CD4-positive, alpha-beta T cell (primary cell): ENCODE measurements around the gene KRTAP5-7. TPM values are rescaled to one million over a fixed set of nuclear protein-coding genes. Genes with fewer than 3 reads are reported as not detected.

ENCODE experiments used
- ATAC-seq: fragments of 200-7000 bp; cut with Tn5 transposase; one replicate; pipeline ENCODE4 v1.10.0; 2022; ENCODE audit warnings: mild to moderate bottlenecking; ENCODE audit not compliant: poor library complexity
- CTCF ChIA-PET: fragments of 350-600 bp; sonication (Branson Sonifier 250); formaldehyde crosslinking; loops from one replicate; lab custom pipeline; 2021; ENCODE audit warnings: antibody characterized with exemption, inconsistent platforms; lab: Charles Lee
- POLR2A ChIA-PET: fragments of 350-600 bp; sonication (Branson Sonifier 250); formaldehyde crosslinking; loops from one replicate; lab custom pipeline; 2021; ENCODE audit warnings: antibody characterized with exemption, inconsistent platforms; lab: Charles Lee
- DNase-seq, 14 experiments: peaks; one replicate each; pipeline ENCODE4 v3.0.0-alpha.2; 2013 to 2020; ENCODE audit warnings: mixed read lengths in 2 of 14
- H3K27ac ChIP-seq, 2 donors: one replicate each; pipeline versions ENCODE4 v1.5.1 to v1.7.0; 2013; ENCODE audit warnings: low read length in 2 of 2, low read depth in 1 of 2, mild to moderate bottlenecking in 1 of 2
- H3K27me3 ChIP-seq, 2 experiments: 1 replicate in 1 of 2; 2 replicates in 1 of 2; pipeline versions ENCODE4 v1.6.1 to v1.7.0; 2013; ENCODE audit warnings: low read length in 2 of 2, control low read depth in 1 of 2, mild to moderate bottlenecking in 1 of 2, moderate library complexity in 1 of 2; ENCODE audit not compliant: insufficient read depth in 2 of 2, control insufficient read depth in 1 of 2
- H3K36me3 ChIP-seq: one replicate; pipeline ENCODE4 v1.6.1; 2013; ENCODE audit warnings: low read length, control low read depth; ENCODE audit not compliant: insufficient read depth
- H3K4me1 ChIP-seq: one replicate; pipeline ENCODE4 v1.6.1; 2013; ENCODE audit warnings: low read length, control low read depth; ENCODE audit not compliant: insufficient read depth
- H3K4me3 ChIP-seq: one replicate; pipeline ENCODE4 v1.5.1; 2013; ENCODE audit warnings: mild to moderate bottlenecking, low read length, moderate library complexity
- H3K9me3 ChIP-seq, 2 experiments: 1 replicate in 1 of 2; 2 replicates in 1 of 2; pipeline versions ENCODE4 v1.6.1 to v1.7.0; 2013; ENCODE audit warnings: low read length in 2 of 2, mild to moderate bottlenecking in 2 of 2, control low read depth in 1 of 2, moderate library complexity in 1 of 2; ENCODE audit not compliant: control insufficient read depth in 1 of 2, insufficient read depth in 1 of 2
- H3K27ac Mint-ChIP-seq: one replicate; pipeline ENCODE4 v1.8.0; 2020; ENCODE audit warnings: mixed read lengths
- H3K27me3 Mint-ChIP-seq: one replicate; pipeline ENCODE4 v1.8.0; 2021; ENCODE audit warnings: mixed read lengths
- H3K36me3 Mint-ChIP-seq: one replicate; pipeline ENCODE4 v1.8.0; 2021; ENCODE audit warnings: low read depth, mixed read lengths
- H3K4me1 Mint-ChIP-seq: one replicate; pipeline ENCODE4 v1.8.0; 2021; ENCODE audit warnings: low read depth, mixed read lengths
- H3K4me3 Mint-ChIP-seq: one replicate; pipeline ENCODE4 v1.8.0; 2020; ENCODE audit warnings: mild to moderate bottlenecking, mixed read lengths
- H3K9me3 Mint-ChIP-seq: one replicate; pipeline ENCODE4 v1.8.0; 2020; ENCODE audit warnings: mixed read lengths
- intact Hi-C, 2 experiments: fragments of 100-400 bp; cut with DNase I in 1 of 2; cut with micrococcal nuclease in 1 of 2; formaldehyde crosslinking; loops; one replicate each; pipeline versions ENCODE4 v1.15.1 to v1.9.0; 2023 to 2025; cut with DNase I, micrococcal nuclease
- total RNA-seq, 174 experiments: library from RNA in 2 of 174; stranded (reverse) in 2 of 174; gene quantifications; one replicate each; pipeline ENCODE4 v1.2.3 and lab custom pipeline; 2021 to 2026
- TF ChIP-seq, protein P1 (sequence below): fragments of 200-600 bp; IDR thresholded peaks from one replicate; pipeline ENCODE4 v1.8.0; 2022; ENCODE audit warnings: antibody characterized with exemption, mild to moderate bottlenecking

The KRTAP5-7 gene
- total RNA-seq, 2 experiments from 2014 or later, result not detected

DNA sequence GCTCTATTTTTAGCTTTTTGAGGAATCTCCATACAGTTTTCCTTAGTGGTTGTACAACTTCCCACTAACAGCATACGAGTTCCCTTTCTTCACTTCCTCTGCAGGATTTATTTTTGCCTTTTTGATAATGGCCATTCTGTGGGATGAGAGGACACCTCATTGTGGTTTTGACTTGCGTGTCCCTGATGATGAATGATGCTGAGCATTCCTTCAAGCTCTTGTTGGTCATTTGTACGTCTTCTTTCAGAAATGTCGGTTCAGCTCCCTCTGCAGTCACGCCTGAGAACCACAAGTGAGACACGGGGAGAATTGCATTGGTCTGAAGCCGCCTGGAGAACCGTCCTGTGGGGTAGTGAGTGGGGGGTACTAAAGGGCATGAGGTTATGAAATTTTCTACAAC is 36.3 kb downstream of the KRTAP5-7 start:
- intact Hi-C loops, result no loop called here
- ChIA-PET CTCF (no interaction called here), POLR2A (no interaction called here)
- H3K4me3 ChIP-seq, result no peak overlapping the region
- ATAC-seq (no peak), DNase-seq (peak in 3 of 14 experiments; percentile 4 to 43 (median 34))
- Mint-ChIP-seq H3K9me3 (no peaks in the 10 kb centered on the region), H3K36me3 (no peaks in the 10 kb centered on the region), H3K4me1 (no peaks in the 10 kb centered on the region), H3K27me3 (peaks cover 66% of the 10 kb centered on the region), H3K27ac (no peak overlapping the region), H3K4me3 (no peak overlapping the region)
- H3K9me3 ChIP-seq, result no peaks in the 10 kb centered on the region
- TF ChIP-seq, protein P1, sequence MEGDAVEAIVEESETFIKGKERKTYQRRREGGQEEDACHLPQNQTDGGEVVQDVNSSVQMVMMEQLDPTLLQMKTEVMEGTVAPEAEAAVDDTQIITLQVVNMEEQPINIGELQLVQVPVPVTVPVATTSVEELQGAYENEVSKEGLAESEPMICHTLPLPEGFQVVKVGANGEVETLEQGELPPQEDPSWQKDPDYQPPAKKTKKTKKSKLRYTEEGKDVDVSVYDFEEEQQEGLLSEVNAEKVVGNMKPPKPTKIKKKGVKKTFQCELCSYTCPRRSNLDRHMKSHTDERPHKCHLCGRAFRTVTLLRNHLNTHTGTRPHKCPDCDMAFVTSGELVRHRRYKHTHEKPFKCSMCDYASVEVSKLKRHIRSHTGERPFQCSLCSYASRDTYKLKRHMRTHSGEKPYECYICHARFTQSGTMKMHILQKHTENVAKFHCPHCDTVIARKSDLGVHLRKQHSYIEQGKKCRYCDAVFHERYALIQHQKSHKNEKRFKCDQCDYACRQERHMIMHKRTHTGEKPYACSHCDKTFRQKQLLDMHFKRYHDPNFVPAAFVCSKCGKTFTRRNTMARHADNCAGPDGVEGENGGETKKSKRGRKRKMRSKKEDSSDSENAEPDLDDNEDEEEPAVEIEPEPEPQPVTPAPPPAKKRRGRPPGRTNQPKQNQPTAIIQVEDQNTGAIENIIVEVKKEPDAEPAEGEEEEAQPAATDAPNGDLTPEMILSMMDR, result no peak
- no peak overlapping the region for H3K27ac ChIP-seq
- H3K27me3 ChIP-seq, result peaks cover 2 to 19% of the 10 kb centered on the region in 2 experiments
- H3K4me1 ChIP-seq, result no peaks in the 10 kb centered on the region
- H3K36me3 ChIP-seq, result no peaks in the 10 kb centered on the region

GRCh38 chr11:71564430-71564829 is 37.4 kb downstream of the KRTAP5-7 start:
- H3K36me3 Mint-ChIP-seq, result no peaks in the 10 kb centered on the region
- intact Hi-C loops, result no loop called here
- no peak overlapping the region for H3K4me3 Mint-ChIP-seq
- CTCF ChIA-PET, result no interaction called here
- no peaks in the 10 kb centered on the region for H3K4me1 Mint-ChIP-seq
- DNase-seq (no peak), ATAC-seq (no peak)
- Histone ChIP-seq H3K4me1 (no peaks in the 10 kb centered on the region), H3K27me3 (peaks cover 2 to 19% of the 10 kb centered on the region in 2 experiments), H3K36me3 (no peaks in the 10 kb centered on the region), H3K9me3 (no peaks in the 10 kb centered on the region), H3K27ac (no peak overlapping the region), H3K4me3 (no peak overlapping the region)
- peaks cover 56% of the 10 kb centered on the region for H3K27me3 Mint-ChIP-seq
- TF ChIP-seq, protein P1, result no peak
- H3K27ac Mint-ChIP-seq, result no peak overlapping the region
- no peaks in the 10 kb centered on the region for H3K9me3 Mint-ChIP-seq
- POLR2A ChIA-PET, result no interaction called here

- Histone ChIP-seq H3K27ac (no peak within 1 kb of the TSS), H3K9me3 (no peaks in the 10 kb centered on the region), H3K4me3 (no peak within 1 kb of the TSS), H3K27me3 (peaks cover 2 to 19% of the 10 kb centered on the region in 2 experiments), H3K36me3 (no peaks in the 10 kb centered on the region), H3K4me1 (no peaks in the 10 kb centered on the region)
- H3K36me3 Mint-ChIP-seq, result no peaks in the 10 kb centered on the region
- no peak within 1 kb of the TSS for H3K27ac Mint-ChIP-seq
- no peak within 1 kb of the TSS for H3K4me3 Mint-ChIP-seq
- CTCF ChIA-PET, result no interaction called here
- intact Hi-C loops, result no loop called here
- no peaks in the 10 kb centered on the region for H3K4me1 Mint-ChIP-seq
- DNase-seq (no peak), ATAC-seq (no peak)
- peaks cover 51% of the 10 kb centered on the region for H3K27me3 Mint-ChIP-seq
- TF ChIP-seq, protein P1, result no peak
- H3K9me3 Mint-ChIP-seq, result no peaks in the 10 kb centered on the region
- POLR2A ChIA-PET, result no interaction called here
Measured at GRCh38 chr11:71565263-71565662, 38.2 kb downstream of the KRTAP5-7 start, which contains the start of gene KRTAP5-10. KRTAP5-10 (plus strand) TSS chr11:71565563; CDS start chr11:71565588, 25 bp downstream.
